Measurements from ENCODE around the gene RILP.

- TF ChIP-seq, protein P1, sequence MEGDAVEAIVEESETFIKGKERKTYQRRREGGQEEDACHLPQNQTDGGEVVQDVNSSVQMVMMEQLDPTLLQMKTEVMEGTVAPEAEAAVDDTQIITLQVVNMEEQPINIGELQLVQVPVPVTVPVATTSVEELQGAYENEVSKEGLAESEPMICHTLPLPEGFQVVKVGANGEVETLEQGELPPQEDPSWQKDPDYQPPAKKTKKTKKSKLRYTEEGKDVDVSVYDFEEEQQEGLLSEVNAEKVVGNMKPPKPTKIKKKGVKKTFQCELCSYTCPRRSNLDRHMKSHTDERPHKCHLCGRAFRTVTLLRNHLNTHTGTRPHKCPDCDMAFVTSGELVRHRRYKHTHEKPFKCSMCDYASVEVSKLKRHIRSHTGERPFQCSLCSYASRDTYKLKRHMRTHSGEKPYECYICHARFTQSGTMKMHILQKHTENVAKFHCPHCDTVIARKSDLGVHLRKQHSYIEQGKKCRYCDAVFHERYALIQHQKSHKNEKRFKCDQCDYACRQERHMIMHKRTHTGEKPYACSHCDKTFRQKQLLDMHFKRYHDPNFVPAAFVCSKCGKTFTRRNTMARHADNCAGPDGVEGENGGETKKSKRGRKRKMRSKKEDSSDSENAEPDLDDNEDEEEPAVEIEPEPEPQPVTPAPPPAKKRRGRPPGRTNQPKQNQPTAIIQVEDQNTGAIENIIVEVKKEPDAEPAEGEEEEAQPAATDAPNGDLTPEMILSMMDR (IDR thresholded peaks at IDR 0.05) = peak in 6 of 7 experiments; percentile 22 to 86 (median 46)
- peak in 2 of 3 donors; percentile 31 to 46 for TF ChIP-seq POLR2A (IDR thresholded peaks at IDR 0.05)
Observed at GRCh38 chr17:1643293-1643998, 6.2 kb downstream of the RILP start.
